ENCODE measurements around the gene PTPRN2. TPM values are rescaled to one million over a fixed set of nuclear protein-coding genes. Genes with fewer than 3 reads are reported as not detected.

Gene PTPRN2
- polyA plus RNA-seq, 1 of the 3 experiments (the other 2 are of a cell fraction) = 4.0 TPM

DNA sequence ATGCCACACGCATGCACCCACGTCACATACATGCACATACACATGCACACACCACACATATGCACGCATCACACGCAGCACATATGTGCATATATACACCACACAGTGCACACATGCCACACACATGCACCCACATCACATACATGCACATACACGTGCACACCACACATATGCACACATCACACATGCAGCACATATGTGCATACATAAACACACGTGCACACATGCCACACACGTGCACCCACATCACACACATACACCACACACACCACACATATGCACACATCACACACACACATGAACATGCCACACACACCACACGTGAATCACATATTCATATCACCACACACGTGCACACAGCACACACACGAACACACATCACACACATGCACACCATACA lies 338.8 kb downstream of the PTPRN2 start (continued):
- TF ChIP-seq, protein P1, sequence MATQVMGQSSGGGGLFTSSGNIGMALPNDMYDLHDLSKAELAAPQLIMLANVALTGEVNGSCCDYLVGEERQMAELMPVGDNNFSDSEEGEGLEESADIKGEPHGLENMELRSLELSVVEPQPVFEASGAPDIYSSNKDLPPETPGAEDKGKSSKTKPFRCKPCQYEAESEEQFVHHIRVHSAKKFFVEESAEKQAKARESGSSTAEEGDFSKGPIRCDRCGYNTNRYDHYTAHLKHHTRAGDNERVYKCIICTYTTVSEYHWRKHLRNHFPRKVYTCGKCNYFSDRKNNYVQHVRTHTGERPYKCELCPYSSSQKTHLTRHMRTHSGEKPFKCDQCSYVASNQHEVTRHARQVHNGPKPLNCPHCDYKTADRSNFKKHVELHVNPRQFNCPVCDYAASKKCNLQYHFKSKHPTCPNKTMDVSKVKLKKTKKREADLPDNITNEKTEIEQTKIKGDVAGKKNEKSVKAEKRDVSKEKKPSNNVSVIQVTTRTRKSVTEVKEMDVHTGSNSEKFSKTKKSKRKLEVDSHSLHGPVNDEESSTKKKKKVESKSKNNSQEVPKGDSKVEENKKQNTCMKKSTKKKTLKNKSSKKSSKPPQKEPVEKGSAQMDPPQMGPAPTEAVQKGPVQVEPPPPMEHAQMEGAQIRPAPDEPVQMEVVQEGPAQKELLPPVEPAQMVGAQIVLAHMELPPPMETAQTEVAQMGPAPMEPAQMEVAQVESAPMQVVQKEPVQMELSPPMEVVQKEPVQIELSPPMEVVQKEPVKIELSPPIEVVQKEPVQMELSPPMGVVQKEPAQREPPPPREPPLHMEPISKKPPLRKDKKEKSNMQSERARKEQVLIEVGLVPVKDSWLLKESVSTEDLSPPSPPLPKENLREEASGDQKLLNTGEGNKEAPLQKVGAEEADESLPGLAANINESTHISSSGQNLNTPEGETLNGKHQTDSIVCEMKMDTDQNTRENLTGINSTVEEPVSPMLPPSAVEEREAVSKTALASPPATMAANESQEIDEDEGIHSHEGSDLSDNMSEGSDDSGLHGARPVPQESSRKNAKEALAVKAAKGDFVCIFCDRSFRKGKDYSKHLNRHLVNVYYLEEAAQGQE (IDR thresholded peaks at IDR 0.05; ENCODE audit: low read depth, low read length) = no peak
- TF ChIP-seq FOSL2 (IDR thresholded peaks at IDR 0.05; ENCODE audit: borderline replicate concordance, low read depth) (no peak), EZH2phosphoT487 (IDR thresholded peaks at IDR 0.05; ENCODE audit: borderline replicate concordance, low read depth) (no peak), ELF1 (IDR thresholded peaks at IDR 0.05) (no peak), TAF1 (IDR thresholded peaks at IDR 0.05; ENCODE audit: borderline replicate concordance, low read depth, low read length) (no peak), RAD21 (IDR thresholded peaks at IDR 0.05; ENCODE audit: low read length) (no peak)
- TF ChIP-seq, protein P2, sequence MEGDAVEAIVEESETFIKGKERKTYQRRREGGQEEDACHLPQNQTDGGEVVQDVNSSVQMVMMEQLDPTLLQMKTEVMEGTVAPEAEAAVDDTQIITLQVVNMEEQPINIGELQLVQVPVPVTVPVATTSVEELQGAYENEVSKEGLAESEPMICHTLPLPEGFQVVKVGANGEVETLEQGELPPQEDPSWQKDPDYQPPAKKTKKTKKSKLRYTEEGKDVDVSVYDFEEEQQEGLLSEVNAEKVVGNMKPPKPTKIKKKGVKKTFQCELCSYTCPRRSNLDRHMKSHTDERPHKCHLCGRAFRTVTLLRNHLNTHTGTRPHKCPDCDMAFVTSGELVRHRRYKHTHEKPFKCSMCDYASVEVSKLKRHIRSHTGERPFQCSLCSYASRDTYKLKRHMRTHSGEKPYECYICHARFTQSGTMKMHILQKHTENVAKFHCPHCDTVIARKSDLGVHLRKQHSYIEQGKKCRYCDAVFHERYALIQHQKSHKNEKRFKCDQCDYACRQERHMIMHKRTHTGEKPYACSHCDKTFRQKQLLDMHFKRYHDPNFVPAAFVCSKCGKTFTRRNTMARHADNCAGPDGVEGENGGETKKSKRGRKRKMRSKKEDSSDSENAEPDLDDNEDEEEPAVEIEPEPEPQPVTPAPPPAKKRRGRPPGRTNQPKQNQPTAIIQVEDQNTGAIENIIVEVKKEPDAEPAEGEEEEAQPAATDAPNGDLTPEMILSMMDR (IDR thresholded peaks at IDR 0.05) = no peak
- TF ChIP-seq, protein P3, sequence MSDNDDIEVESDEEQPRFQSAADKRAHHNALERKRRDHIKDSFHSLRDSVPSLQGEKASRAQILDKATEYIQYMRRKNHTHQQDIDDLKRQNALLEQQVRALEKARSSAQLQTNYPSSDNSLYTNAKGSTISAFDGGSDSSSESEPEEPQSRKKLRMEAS (IDR thresholded peaks at IDR 0.05; ENCODE audit: low read depth) = no peak

DNA sequence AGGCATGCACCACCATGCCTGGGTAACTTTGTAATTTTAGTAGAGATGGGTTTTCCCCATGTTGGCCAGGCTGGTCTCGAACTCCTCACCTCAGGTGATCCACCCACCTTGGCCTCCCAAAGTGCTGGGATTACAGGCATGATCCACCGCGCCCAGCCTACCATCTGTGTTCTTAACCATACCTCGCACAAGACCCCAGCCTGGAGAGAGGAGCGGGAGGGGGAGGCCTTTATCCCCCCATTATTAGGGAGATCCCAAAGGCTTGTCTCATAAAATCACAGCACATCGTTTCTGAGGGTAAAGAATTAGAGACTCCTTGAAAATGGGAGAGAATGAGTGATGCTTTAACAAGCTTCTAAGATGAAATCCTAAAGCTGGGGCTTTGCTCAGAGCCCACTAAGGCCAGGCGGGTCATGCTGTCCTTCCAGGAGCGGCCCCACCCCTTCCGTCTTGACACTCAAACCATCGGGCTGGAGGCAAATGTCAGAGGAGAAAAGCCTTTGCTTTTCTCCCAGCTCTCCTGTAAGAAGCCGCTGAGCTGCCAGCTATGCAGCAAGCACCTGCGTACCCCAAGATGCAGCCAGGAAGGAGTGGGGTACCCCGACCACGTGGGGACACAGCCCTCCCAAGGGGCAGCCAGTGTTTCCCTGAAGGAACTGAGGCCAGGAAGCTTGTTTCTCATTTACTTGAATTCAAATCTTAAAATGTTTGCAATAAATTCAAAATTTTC lies 339.7 kb downstream of the PTPRN2 start:
- H3K36me3 ChIP-seq (replicated peaks in 1 of 2; ENCODE audit: control insufficient read depth in 1 of 2, insufficient read depth in 2 of 2, low read length in 1 of 2) = no peaks in the 10 kb centered on the region
- 52% methylated on average over 14 of the region's 14 CpGs for WGBS (ENCODE audit: low lambda C conversion rate)
- H3F3A ChIP-seq (replicated peaks; ENCODE audit: insufficient read depth) = peaks cover 8% of the 10 kb centered on the region
- no peak for TF ChIP-seq RAD21 (IDR thresholded peaks at IDR 0.05; ENCODE audit: low read length)
- no peak overlapping the region for H3K9ac ChIP-seq
- H3K27ac ChIP-seq (ENCODE audit: low read depth in 2 of 2, low read length in 1 of 2) = no peak overlapping the region
- no peak for DNase-seq
- H3K79me2 ChIP-seq (ENCODE audit: insufficient read depth) = no peaks in the 10 kb centered on the region
- CTCF ChIA-PET = no interaction called here
- no peak overlapping the region for H3K4me3 ChIP-seq (ENCODE audit: low read depth in 2 of 2, low read length in 1 of 2)
- peaks cover 5% of the 10 kb centered on the region; the same call in 1 of the 2 replicates for H3K9me3 ChIP-seq
- H3K9me2 ChIP-seq = no peaks in the 10 kb centered on the region
- no peak overlapping the region for H3K4me2 ChIP-seq
- H3K27me3 ChIP-seq (ENCODE audit: insufficient read depth) = no peaks in the 10 kb centered on the region
- H4K20me1 ChIP-seq (ENCODE audit: insufficient read depth) = no peaks in the 10 kb centered on the region
- H3K4me1 ChIP-seq (ENCODE audit: control insufficient read depth in 1 of 2, insufficient read depth in 2 of 2, low read depth in 1 of 2, low read length in 1 of 2) = no peaks in the 10 kb centered on the region; a peak in 1 of 4 replicates
- POLR2A ChIA-PET = no interaction called here
- no peak overlapping the region for H2AFZ ChIP-seq (ENCODE audit: low read depth)
